HG03354 (cell line): ENCODE measurements around the gene DNAH6.
A peak's percentile ranks its signal among the peaks of the same experiment; 100 is the strongest.
"Not testable (repeated sequence)": the region's sequence is repeated elsewhere in the genome, so short reads cannot be mapped to it uniquely, and the experiment has no call there.

ENCODE experiments used
- ATAC-seq: cut with Tn5 transposase; IDR thresholded peaks from one replicate; pipeline ENCODE4 v1.9.1; 2021; ENCODE audit warnings: mild to moderate bottlenecking; ENCODE audit not compliant: unreplicated experiment, poor library complexity, severe bottlenecking

Gene DNAH6

GRCh38 chr2:84516234-84516986, at the start of gene DNAH6:
Gene DNAH6 (plus strand): TSS chr2:84516498. CDS start chr2:84517827, 1,329 bp downstream.
- peak; percentile 99 for ATAC-seq

- ATAC-seq = no peak
Measured at GRCh38 chr2:84467389-84467788, 48.9 kb upstream of the DNAH6 start.

GRCh38 chr2:84472423-84472822, 43.9 kb upstream of the DNAH6 start:
- ATAC-seq = not testable (repeated sequence)

GRCh38 chr2:84472856-84473565, 43.3 kb upstream of the DNAH6 start:
- ATAC-seq = no peak

GRCh38 chr2:84474176-84474575, 42.1 kb upstream of the DNAH6 start:
- ATAC-seq = no peak

GRCh38 chr2:84477886-84478285, 38.4 kb upstream of the DNAH6 start:
- ATAC-seq = no peak

GRCh38 chr2:84478867-84479266, 37.4 kb upstream of the DNAH6 start:
- ATAC-seq = no peak

GRCh38 chr2:84481702-84482101, 34.6 kb upstream of the DNAH6 start:
- ATAC-seq = no peak

- no peak for ATAC-seq
Measured at GRCh38 chr2:84482603-84483002, 33.7 kb upstream of the DNAH6 start.

- no peak for ATAC-seq
Measured at GRCh38 chr2:84483320-84483719, 33.0 kb upstream of the DNAH6 start.

GRCh38 chr2:84486441-84487115, 29.7 kb upstream of the DNAH6 start:
- no peak for ATAC-seq

- ATAC-seq = no peak
Measured at GRCh38 chr2:84487298-84487996, 28.9 kb upstream of the DNAH6 start.

GRCh38 chr2:84491256-84491655, 25.0 kb upstream of the DNAH6 start:
- ATAC-seq = no peak

- ATAC-seq = no peak
Measured at GRCh38 chr2:84491741-84492140, 24.6 kb upstream of the DNAH6 start.

- no peak for ATAC-seq
Measured at GRCh38 chr2:84492571-84492970, 23.7 kb upstream of the DNAH6 start.

- no peak for ATAC-seq
Measured at GRCh38 chr2:84493514-84493913, 22.8 kb upstream of the DNAH6 start.

GRCh38 chr2:84494070-84494469, 22.2 kb upstream of the DNAH6 start:
- no peak for ATAC-seq

- peak; percentile 92 for ATAC-seq
Measured at GRCh38 chr2:84495539-84496146, 20.7 kb upstream of the DNAH6 start.

GRCh38 chr2:84496386-84496785, 19.9 kb upstream of the DNAH6 start:
- ATAC-seq = no peak

- no peak for ATAC-seq
Measured at GRCh38 chr2:84497285-84497684, 19.0 kb upstream of the DNAH6 start.
